Heart left ventricle (tissue), 13 donors: ENCODE data around the gene SAT1.

ENCODE experiments used
- POLR2A ChIP-seq, 2 donors: fragments of 450-650 bp; IDR thresholded peaks; one replicate each; pipeline ENCODE4 v1.6.1; 2017; ENCODE audit warnings: antibody characterized with exemption in 2 of 2, mild to moderate bottlenecking in 2 of 2, moderate library complexity in 2 of 2
- TF ChIP-seq, protein P1 (sequence below), 12 donors: fragments of 200-600 bp; sonication (generic) in 4 of 12; IDR thresholded peaks; one replicate each; pipeline versions ENCODE4 v1.5.0 to v1.8.0; 2018 to 2022; ENCODE audit warnings: antibody characterized with exemption in 12 of 12, mild to moderate bottlenecking in 5 of 12
- donor health status: ischemic (EF 13 %, LVEDD 7.1; RV severe dilation, severe dysfunction).
- donor health status: DM: no; HTN: yes; CAD: no.
- donor health status: DM: no; HTN: no; CAD: no.
- donor health status: ischemic (EF 25% LVEDD 6.9; RV normal size, moderate dysfunction).
- donor health status: ischemic (EF 25% LVEDD 5.7; RV mildly dilated, moderate dysfunction).
- donor health status: ischemic (EF 35%, LVEDD 5.7; RV mildly dilated, moderate dysfunction).
- donor health status: nonischemic (EF 11% LVEDD 7.7; RV severe dilation, severe dysfunction).
- donor health status: DM: yes; HTN: yes; CAD: no.
- donor health status: PGD.
- donor health status: ischemic (EF 29% LVEDD 5.4; RV normal size, mild dysfunction).
- donor health status: nonischemic (EF 23%, LVEDD 6.1; RV moderate dilation, normal function).

DNA sequence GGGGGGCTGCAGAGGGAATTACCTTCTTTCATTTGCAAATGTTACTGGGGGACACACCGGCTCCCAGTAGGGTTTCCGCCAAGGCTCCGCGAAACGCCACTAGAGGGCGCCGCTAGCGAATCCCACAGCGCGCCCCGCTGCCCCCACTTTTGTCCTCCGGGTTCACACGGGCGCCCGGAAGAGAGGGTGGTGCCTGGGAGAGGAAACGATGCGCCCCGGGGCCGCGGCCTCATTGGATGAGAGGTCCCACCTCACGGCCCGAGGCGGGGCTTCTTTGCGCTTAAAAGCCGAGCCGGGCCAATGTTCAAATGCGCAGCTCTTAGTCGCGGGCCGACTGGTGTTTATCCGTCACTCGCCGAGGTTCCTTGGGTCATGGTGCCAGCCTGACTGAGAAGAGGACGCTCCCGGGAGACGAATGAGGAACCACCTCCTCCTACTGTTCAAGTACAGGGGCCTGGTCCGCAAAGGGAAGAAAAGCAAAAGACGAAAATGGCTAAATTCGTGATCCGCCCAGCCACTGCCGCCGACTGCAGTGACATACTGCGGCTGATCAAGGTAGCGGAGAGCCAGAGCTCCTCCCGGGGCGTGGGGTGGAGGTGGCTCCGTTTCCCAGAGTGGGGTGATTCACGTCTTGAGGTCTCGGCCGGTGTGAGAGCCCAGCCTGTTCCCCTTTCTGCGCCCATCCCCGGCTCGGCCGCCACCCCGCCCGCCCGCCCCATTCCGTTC is at the start of gene SAT1:
- TF ChIP-seq, protein P1, sequence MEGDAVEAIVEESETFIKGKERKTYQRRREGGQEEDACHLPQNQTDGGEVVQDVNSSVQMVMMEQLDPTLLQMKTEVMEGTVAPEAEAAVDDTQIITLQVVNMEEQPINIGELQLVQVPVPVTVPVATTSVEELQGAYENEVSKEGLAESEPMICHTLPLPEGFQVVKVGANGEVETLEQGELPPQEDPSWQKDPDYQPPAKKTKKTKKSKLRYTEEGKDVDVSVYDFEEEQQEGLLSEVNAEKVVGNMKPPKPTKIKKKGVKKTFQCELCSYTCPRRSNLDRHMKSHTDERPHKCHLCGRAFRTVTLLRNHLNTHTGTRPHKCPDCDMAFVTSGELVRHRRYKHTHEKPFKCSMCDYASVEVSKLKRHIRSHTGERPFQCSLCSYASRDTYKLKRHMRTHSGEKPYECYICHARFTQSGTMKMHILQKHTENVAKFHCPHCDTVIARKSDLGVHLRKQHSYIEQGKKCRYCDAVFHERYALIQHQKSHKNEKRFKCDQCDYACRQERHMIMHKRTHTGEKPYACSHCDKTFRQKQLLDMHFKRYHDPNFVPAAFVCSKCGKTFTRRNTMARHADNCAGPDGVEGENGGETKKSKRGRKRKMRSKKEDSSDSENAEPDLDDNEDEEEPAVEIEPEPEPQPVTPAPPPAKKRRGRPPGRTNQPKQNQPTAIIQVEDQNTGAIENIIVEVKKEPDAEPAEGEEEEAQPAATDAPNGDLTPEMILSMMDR (IDR thresholded peaks at IDR 0.05) = peak; percentile 65 to 83 (median 76)
- peak; percentile 87 to 98 for TF ChIP-seq POLR2A (IDR thresholded peaks at IDR 0.05)
